ENCODE measurements around the gene RB1.

RB1 gene

DNA sequence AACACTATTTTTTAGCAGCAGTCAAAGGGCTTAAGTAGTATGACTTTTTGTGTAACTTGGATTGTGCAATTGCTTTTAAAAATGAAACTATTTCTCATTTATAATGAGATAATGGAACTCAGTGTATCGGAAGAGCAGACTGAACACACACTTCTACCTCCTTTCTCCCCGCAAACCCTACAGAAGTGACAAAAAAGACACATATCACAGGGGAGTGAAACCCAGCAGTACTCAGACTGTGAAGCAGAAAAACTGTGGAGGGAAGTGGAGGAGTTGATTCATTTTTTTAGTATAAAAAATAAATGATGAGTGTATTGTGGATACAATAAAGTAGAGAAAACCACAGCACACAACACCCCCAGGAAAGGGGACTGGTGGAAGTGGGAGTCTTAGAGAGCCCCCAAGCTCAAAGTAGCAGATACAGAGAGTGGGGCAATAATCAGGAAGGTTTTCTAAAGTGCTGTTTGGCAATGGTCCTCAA, 99.6 kb downstream of the RB1 start:
- DNase-seq (ENCODE audit: low read depth) = peak; percentile 62
- no peak overlapping the region for H3K4me3 ChIP-seq (ENCODE audit: low read depth, low read length)

DNA sequence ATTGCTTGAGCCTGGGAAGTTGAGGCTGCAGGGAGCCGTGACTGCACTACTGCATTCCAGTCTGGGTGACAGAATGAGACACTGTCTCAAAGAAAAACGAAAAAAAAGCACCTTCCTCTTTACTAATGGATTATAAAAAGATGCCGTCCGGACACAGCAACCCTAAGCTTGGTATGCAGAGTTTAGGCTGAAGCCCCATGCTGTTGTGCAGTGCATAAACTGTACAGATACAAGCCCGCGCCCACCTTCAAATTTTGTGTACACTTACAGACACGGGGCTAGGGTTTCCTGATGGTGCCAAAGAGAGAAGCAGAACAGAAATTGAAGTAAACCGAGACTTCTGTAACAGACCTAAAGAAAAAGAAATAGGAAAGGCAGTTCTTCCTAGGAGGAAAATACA, 100.4 kb downstream of the RB1 start:
- no peak for DNase-seq (ENCODE audit: low read depth)
- TF ChIP-seq, protein P1, sequence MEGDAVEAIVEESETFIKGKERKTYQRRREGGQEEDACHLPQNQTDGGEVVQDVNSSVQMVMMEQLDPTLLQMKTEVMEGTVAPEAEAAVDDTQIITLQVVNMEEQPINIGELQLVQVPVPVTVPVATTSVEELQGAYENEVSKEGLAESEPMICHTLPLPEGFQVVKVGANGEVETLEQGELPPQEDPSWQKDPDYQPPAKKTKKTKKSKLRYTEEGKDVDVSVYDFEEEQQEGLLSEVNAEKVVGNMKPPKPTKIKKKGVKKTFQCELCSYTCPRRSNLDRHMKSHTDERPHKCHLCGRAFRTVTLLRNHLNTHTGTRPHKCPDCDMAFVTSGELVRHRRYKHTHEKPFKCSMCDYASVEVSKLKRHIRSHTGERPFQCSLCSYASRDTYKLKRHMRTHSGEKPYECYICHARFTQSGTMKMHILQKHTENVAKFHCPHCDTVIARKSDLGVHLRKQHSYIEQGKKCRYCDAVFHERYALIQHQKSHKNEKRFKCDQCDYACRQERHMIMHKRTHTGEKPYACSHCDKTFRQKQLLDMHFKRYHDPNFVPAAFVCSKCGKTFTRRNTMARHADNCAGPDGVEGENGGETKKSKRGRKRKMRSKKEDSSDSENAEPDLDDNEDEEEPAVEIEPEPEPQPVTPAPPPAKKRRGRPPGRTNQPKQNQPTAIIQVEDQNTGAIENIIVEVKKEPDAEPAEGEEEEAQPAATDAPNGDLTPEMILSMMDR (conservative IDR thresholded peaks at IDR 0.05; ENCODE audit: low read depth, low read length) = no peak
- H3K4me3 ChIP-seq (ENCODE audit: low read depth, low read length) = no peak overlapping the region

More for the DNA sequence above, 99.6 kb downstream of the RB1 start:
- TF ChIP-seq, protein P1 (conservative IDR thresholded peaks at IDR 0.05; ENCODE audit: low read depth, low read length) = no peak

DNA sequence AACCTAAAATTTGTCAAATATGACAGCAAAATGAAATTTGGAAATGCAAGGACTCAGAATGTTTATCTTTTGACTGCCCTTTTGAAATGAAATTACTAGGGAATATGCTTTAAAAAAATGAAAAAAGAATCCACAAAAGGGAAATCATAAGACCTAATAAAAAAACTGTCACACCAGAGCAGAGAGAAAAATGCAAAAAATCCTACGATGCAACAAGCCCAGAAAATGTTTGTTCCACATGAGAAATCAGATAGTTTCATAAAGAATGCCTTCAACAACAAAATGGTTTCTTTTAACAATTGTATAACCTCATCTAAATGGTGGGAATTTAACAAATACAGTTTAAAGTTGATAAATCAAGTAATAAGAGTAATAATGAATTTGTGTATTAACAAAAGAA, 101.4 kb downstream of the RB1 start:
- peak; percentile 42 for DNase-seq (ENCODE audit: low read depth)
- no peak overlapping the region for H3K4me3 ChIP-seq (ENCODE audit: low read depth, low read length)
- TF ChIP-seq, protein P1 (conservative IDR thresholded peaks at IDR 0.05; ENCODE audit: low read depth, low read length) = no peak

DNA sequence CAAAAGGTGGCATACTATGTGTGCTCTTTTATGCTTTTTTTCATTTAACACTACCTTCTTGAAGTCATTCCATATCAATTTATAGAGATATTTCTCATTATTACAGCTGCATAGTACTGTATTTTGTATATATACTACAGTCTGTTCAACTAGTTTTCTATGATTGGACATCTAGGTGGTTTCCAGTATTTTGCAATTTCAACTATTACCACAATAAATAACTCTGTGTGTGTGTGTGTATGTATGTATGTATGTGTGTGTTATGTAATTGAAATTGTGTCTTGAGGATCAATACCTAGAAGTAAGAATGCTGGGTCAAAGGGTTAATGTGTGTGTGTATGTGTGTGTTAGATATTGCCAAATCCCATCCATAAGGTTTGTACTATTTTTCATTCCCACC, 102.3 kb downstream of the RB1 start:
- peak; percentile 54 for DNase-seq (ENCODE audit: low read depth)
- no peak overlapping the region for H3K4me3 ChIP-seq (ENCODE audit: low read depth, low read length)
- TF ChIP-seq, protein P1 (conservative IDR thresholded peaks at IDR 0.05; ENCODE audit: low read depth, low read length) = no peak

DNA sequence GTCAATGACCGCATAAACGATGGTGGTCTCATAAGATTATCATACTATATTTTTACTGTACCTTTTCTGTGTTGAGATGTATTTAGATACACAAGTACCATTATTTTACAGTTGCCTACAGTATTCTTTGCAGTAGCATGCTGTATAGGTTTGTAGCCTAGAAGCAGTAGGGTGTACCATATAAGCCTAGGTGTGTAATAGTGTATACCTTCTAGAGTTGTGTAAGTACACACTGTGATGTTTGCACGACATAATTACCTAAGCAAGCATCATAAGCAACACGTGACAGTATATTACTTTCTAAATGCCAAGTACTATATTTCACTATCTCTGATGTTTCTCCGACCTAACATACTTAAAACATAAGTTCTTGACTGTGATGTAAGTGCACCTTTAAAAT, 106.6 kb downstream of the RB1 start:
- DNase-seq (ENCODE audit: low read depth) = no peak

DNA sequence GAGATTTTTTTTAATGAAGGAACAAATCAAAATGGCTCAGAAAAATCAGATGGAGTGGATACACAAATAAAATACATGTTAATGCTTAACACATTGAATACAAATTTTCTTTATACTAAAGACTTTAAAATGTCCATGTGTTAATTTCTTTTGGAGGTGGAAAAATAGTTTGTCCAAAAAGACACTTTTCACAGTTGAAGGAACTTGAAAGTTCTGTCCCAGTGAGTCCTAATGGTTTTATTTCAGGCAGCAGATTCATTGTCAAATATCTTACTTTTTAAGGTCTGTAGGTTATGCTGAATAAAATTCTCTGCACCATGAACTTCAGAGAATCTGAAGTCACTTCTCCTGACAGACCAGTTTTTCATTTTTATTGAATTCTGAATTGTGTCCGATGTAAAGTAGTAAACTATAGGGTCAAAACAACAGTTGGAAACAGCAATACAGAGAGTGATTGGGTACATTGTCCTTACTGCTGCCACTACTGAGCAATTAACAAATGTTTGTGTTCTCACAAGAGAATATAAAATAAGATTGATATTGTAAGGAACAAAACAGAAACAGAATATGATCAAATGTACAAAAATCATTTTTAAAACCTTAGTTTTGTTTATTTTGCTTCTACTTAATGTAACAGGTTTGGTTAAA, 107.7 kb downstream of the RB1 start:
- TF ChIP-seq, protein P1 (conservative IDR thresholded peaks at IDR 0.05; ENCODE audit: low read depth, low read length) = no peak
- peak overlapping the region; percentile 74 for H3K4me3 ChIP-seq (ENCODE audit: low read depth, low read length)
- peak; percentile 26 for DNase-seq (ENCODE audit: low read depth)

More for the DNA sequence above, 106.6 kb downstream of the RB1 start:
- peak overlapping the region; percentile 74 for H3K4me3 ChIP-seq (ENCODE audit: low read depth, low read length)
- TF ChIP-seq, protein P1 (conservative IDR thresholded peaks at IDR 0.05; ENCODE audit: low read depth, low read length) = no peak

All from choroid plexus epithelial cell (primary cell).